Cardiac muscle cell (in vitro differentiated cells and primary cell): Measurements from ENCODE around the gene LRMDA. TPM values are rescaled to one million over a fixed set of nuclear protein-coding genes. Genes with fewer than 3 reads are reported as not detected.
A peak's percentile ranks its signal among the peaks of the same experiment; 100 is the strongest.

Experiments
- DNase-seq, 2 donors: peaks; one replicate each; pipeline versions ENCODE4 v3.0.0 to v3.0.0-alpha.2; 2010 to 2017; ENCODE audit warnings: low read depth in 1 of 2, low spot score in 1 of 2
- H3K27ac ChIP-seq: fragments of 200-600 bp; sonication (generic); 2 replicates; pipeline ENCODE4 v1.5.1; 2016
- H3K27me3 ChIP-seq: fragments of 200-600 bp; sonication (generic); 2 replicates; pipeline ENCODE4 v1.6.0; 2016; ENCODE audit warnings: control low read depth
- H3K36me3 ChIP-seq: fragments of 200-600 bp; sonication (generic); 2 replicates; pipeline ENCODE4 v1.5.1; 2016; ENCODE audit warnings: control low read depth
- H3K4me1 ChIP-seq: fragments of 200-600 bp; sonication (generic); 2 replicates; pipeline ENCODE4 v1.8.1; 2017; ENCODE audit warnings: low read depth, mild to moderate bottlenecking, mixed run types
- H3K4me3 ChIP-seq: fragments of 200-600 bp; sonication (generic); 2 replicates; pipeline ENCODE4 v1.5.1; 2016; ENCODE audit warnings: mild to moderate bottlenecking
- H3K9me3 ChIP-seq: fragments of 200-600 bp; sonication (generic); 2 replicates; pipeline ENCODE4 v1.5.1; 2017; ENCODE audit warnings: low read depth, mild to moderate bottlenecking, control low read depth
- CTCF ChIP-seq: IDR thresholded peaks from 2 replicates; pipeline ENCODE4 v1.5.1; 2012; ENCODE audit warnings: low read depth, mild to moderate bottlenecking, low read length
- polyA plus RNA-seq: library from polyadenylated mRNA; unstranded; fragments of >200 nt; fragmentation: Nextera tagmentation; extraction: Ambion mirVana; gene quantifications from 2 replicates; pipeline ENCODE4 v1.2.1, GENCODE V29; 2016
- total RNA-seq: library from RNA; depleted of rRNA; stranded (reverse); fragments of >200 nt; gene quantifications from 2 replicates; pipeline ENCODE4 v1.2.3, GENCODE V29; 2016

Gene LRMDA
- total and polyA plus RNA-seq, 2 experiments from 2014 or later = 6.2 to 11.7 TPM

- DNase-seq = peak in 1 of 2 donors; percentile 50
- no peak overlapping the region for H3K27ac ChIP-seq
- TF ChIP-seq CTCF = no peak
- H3K36me3 ChIP-seq = no peaks in the 10 kb centered on the region
- peaks cover 12% of the 10 kb centered on the region for H3K4me1 ChIP-seq
- no peaks in the 10 kb centered on the region for H3K27me3 ChIP-seq
- H3K9me3 ChIP-seq = no peaks in the 10 kb centered on the region
- H3K4me3 ChIP-seq = no peak overlapping the region
These were observed 339.2 kb downstream of the LRMDA start for GRCh38 chr10:75770626-75771081.

GRCh38 chr10:75771606-75772005 is 340.2 kb downstream of the LRMDA start:
- peaks cover 9% of the 10 kb centered on the region for H3K4me1 ChIP-seq
- no peaks in the 10 kb centered on the region for H3K27me3 ChIP-seq
- no peak for TF ChIP-seq CTCF

GRCh38 chr10:75772153-75772887 is 340.9 kb downstream of the LRMDA start:
- no peaks in the 10 kb centered on the region for H3K9me3 ChIP-seq
- peak in 1 of 2 donors; percentile 12 for DNase-seq
- TF ChIP-seq CTCF = no peak

More at GRCh38 chr10:75771606-75772005, 340.2 kb downstream of the LRMDA start:
- Histone ChIP-seq H3K36me3 (no peaks in the 10 kb centered on the region), H3K9me3 (no peaks in the 10 kb centered on the region), H3K27ac (no peak overlapping the region), H3K4me3 (no peak overlapping the region)
- DNase-seq = no peak

GRCh38 chr10:75773231-75773780 is 341.9 kb downstream of the LRMDA start:
- peak in 1 of 2 donors; percentile 80 for DNase-seq
- Histone ChIP-seq H3K4me3 (no peak overlapping the region), H3K9me3 (no peaks in the 10 kb centered on the region), H3K36me3 (no peaks in the 10 kb centered on the region), H3K4me1 (peaks cover 8% of the 10 kb centered on the region), H3K27ac (no peak overlapping the region), H3K27me3 (no peaks in the 10 kb centered on the region)
- no peak for TF ChIP-seq CTCF

More at GRCh38 chr10:75772153-75772887, 340.9 kb downstream of the LRMDA start:
- Histone ChIP-seq H3K27me3 (no peaks in the 10 kb centered on the region), H3K27ac (no peak overlapping the region), H3K36me3 (no peaks in the 10 kb centered on the region), H3K4me3 (no peak overlapping the region), H3K4me1 (peaks cover 9% of the 10 kb centered on the region)

- Histone ChIP-seq H3K36me3 (no peaks in the 10 kb centered on the region), H3K4me3 (no peak overlapping the region), H3K9me3 (no peaks in the 10 kb centered on the region), H3K27me3 (no peaks in the 10 kb centered on the region), H3K27ac (no peak overlapping the region), H3K4me1 (peaks cover 2% of the 10 kb centered on the region)
- TF ChIP-seq CTCF = no peak
- no peak for DNase-seq
These were observed 342.7 kb downstream of the LRMDA start for GRCh38 chr10:75773813-75774782.
